ENCODE measurements around the gene ELFN1.

The ELFN1 gene

GRCh38 chr7:1721047-1721690 lies 51.1 kb downstream of the ELFN1 start:
- no peak overlapping the region for H3K4me3 ChIP-seq (ENCODE audit: low read depth, low read length)

GRCh38 chr7:1723254-1723653 lies 53.2 kb downstream of the ELFN1 start:
- H3K4me3 ChIP-seq (ENCODE audit: low read depth, low read length): no peak overlapping the region

- H3K4me3 ChIP-seq (ENCODE audit: low read depth, low read length): no peak overlapping the region
These were observed 54.2 kb downstream of the ELFN1 start for GRCh38 chr7:1724118-1724910.

GRCh38 chr7:1725199-1725690 lies 55.2 kb downstream of the ELFN1 start:
- no peak overlapping the region for H3K4me3 ChIP-seq (ENCODE audit: low read depth, low read length)

- H3K4me3 ChIP-seq (ENCODE audit: low read depth, low read length): no peak overlapping the region
These were observed 55.9 kb downstream of the ELFN1 start for GRCh38 chr7:1725766-1726630.

GRCh38 chr7:1727079-1727478 lies 57.0 kb downstream of the ELFN1 start:
- H3K4me3 ChIP-seq (ENCODE audit: low read depth, low read length): no peak overlapping the region

GRCh38 chr7:1727812-1728570 lies 57.9 kb downstream of the ELFN1 start:
- H3K4me3 ChIP-seq (ENCODE audit: low read depth, low read length): no peak overlapping the region

GRCh38 chr7:1729183-1729582 lies 59.1 kb downstream of the ELFN1 start:
- H3K4me3 ChIP-seq (ENCODE audit: low read depth, low read length): no peak overlapping the region

GRCh38 chr7:1729773-1730172 lies 59.7 kb downstream of the ELFN1 start:
- H3K4me3 ChIP-seq (ENCODE audit: low read depth, low read length): no peak overlapping the region

GRCh38 chr7:1732072-1732471 lies 62.0 kb downstream of the ELFN1 start:
- no peak overlapping the region for H3K4me3 ChIP-seq (ENCODE audit: low read depth, low read length)

- H3K4me3 ChIP-seq (ENCODE audit: low read depth, low read length): no peak overlapping the region
These were observed 62.6 kb downstream of the ELFN1 start for GRCh38 chr7:1732645-1733044.

- no peak overlapping the region for H3K4me3 ChIP-seq (ENCODE audit: low read depth, low read length)
These were observed 63.3 kb downstream of the ELFN1 start for GRCh38 chr7:1733206-1733907.

GRCh38 chr7:1733908-1734730 lies 64.0 kb downstream of the ELFN1 start:
- no peak overlapping the region for H3K4me3 ChIP-seq (ENCODE audit: low read depth, low read length)

- no peak overlapping the region for H3K4me3 ChIP-seq (ENCODE audit: low read depth, low read length)
These were observed 65.2 kb downstream of the ELFN1 start for GRCh38 chr7:1735262-1735661.

- no peak overlapping the region for H3K4me3 ChIP-seq (ENCODE audit: low read depth, low read length)
These were observed 65.9 kb downstream of the ELFN1 start for GRCh38 chr7:1735806-1736483.

- H3K4me3 ChIP-seq (ENCODE audit: low read depth, low read length): no peak overlapping the region
These were observed 66.4 kb downstream of the ELFN1 start for GRCh38 chr7:1736484-1736817.

GRCh38 chr7:1736830-1737229 lies 66.8 kb downstream of the ELFN1 start:
- no peak overlapping the region for H3K4me3 ChIP-seq (ENCODE audit: low read depth, low read length)

GRCh38 chr7:1737523-1737922 lies 67.4 kb downstream of the ELFN1 start:
- H3K4me3 ChIP-seq (ENCODE audit: low read depth, low read length): no peak overlapping the region

GRCh38 chr7:1737956-1738355 lies 67.9 kb downstream of the ELFN1 start:
- no peak overlapping the region for H3K4me3 ChIP-seq (ENCODE audit: low read depth, low read length)
